GM19239 (cell line): ENCODE data around the gene ABO.
A peak's percentile ranks its signal among the peaks of the same experiment; 100 is the strongest.
"Not testable (repeated sequence)": the region's sequence is repeated elsewhere in the genome, so short reads cannot be mapped to it uniquely, and the experiment has no call there.

Experiments
- DNase-seq: peaks from one replicate; pipeline ENCODE4 v3.0.0; 2011; ENCODE audit warnings: low spot score; ENCODE audit not compliant: insufficient read length
- FAIRE-seq: peaks from 2 replicates; lab custom pipeline; 2011; peaks lifted over from hg19 to GRCh38; lab: Jason Lieb, UNC

ABO gene

DNA sequence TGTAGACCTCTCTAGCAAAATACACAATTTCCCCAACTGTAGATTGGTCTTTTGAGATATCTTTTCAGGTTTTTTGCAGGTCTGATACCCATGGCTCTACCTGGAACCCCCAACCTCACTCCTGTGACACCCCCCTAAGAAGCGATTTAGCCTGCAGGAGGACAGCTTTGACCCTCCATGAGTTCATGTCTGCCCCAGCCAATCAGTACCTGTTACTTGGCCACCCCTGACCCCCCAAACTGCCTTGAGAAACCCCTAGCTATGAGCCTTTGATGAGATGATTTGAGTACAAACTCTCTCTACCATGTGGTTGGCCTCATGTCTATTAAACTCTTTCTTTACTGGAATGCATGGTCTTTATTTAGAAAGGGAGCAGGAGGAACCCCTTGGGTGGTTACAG lies 25.7 kb downstream of the ABO start:
- DNase-seq (no peak), FAIRE-seq (no peak)

DNA sequence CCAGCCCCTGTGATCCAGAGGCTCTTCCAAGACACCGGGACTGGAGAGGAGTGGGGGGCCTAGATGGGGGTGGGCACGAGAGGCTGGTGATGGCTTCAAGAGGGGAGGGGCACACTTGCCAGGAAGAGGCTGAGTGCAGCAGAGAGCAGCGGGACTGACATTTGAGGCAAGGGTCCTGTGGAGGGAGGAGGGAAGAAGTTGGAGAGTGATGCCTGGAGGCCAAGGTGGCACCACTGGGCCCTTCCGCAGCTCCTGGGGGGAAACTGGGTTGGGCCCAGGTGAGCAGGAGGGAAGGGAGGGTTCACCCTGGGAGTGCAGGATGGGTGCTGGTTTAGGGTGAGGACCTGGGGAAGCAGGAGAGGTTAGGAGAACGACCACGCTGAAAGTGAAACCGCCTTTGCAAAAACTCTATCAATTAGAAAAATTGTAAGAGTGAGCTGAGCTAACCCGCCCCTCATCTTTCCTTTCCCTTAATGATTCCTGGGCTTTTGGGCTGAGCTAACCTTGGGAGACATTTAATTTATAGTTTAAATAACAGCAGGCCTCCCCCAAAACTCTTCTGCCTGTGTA lies 26.2 kb downstream of the ABO start:
- DNase-seq = no peak
- no peak for FAIRE-seq

DNA sequence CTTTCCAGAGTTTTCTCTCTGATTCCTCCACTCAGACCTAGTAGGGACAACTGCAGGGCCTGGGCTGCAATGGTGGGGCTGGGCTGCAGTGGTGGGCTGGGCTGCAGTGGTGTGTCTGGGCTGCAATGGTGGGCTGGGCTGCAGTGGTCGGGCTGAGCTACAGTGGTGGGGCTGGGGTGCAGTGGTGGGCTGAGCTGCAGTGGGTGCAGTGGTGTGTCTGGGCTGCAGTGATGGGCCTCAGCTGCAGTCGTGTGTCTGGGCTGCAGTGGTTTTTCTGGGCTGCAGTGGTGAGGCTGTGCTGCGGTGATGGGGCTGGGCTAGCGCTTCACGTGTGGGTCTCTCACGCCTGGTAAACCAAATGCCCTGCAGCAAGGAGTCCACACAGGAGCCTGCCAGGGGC lies 27.4 kb downstream of the ABO start:
- no peak for FAIRE-seq
- DNase-seq = no peak

DNA sequence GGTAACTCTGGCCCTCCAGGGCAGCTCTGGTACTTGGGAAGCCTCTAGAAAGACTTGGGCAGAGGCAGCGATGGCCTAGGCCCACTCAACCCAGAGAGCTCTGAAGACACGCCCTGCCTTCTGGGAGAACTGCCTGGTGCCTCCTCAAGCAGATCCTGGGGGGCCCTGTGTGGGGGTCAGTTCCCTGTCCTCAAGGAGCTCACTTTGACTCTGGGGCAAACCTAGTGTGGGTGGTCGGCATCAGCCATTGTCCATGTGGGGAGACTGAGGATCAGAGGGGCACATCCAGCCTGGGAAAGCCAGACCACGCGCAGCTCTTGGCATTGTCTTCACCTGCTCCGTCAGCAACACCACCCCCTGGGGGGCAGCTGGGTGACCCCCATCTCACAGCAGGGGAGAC lies 28.0 kb downstream of the ABO start:
- no peak for FAIRE-seq
- no peak for DNase-seq

DNA sequence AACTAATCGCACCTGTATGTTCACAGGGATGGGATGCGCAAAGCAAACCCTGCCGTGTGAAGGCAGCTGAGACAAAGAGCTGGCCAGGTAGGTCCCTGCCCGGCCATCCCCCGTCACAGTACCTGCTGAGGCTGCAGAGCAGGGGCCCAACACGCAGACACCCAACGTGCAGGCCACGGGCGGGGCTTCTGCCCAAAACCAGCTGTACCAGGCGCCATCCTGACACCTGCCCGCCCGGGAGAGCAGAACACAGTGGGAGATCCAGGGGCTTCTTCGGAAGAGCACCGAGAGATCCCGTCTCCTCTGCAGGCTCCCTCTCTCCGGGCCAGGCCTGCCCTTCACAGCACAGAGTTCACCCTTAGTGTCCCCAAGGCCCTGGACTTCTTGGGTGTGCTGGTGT lies 28.4 kb downstream of the ABO start:
- DNase-seq = no peak
- no peak for FAIRE-seq

DNA sequence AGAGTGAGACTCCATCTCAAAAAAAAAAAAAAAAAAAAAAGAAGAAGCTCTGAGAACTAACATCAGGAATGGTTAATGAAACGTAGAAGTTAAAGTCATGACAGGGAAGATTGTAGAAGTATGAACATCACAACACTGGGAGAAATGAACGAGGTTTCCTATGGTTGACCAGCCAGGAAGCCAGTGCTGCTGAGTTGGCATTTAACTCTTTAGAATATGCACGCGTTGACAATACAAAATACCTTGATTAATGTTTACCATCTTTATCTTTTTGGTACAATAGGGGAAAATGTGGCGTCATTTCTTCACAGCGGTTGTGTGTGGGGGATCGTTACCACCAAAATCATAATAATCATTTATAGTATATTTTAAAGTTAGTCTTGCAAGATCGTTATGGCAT lies 32.0 kb downstream of the ABO start:
- DNase-seq (no peak), FAIRE-seq (no peak)

DNA sequence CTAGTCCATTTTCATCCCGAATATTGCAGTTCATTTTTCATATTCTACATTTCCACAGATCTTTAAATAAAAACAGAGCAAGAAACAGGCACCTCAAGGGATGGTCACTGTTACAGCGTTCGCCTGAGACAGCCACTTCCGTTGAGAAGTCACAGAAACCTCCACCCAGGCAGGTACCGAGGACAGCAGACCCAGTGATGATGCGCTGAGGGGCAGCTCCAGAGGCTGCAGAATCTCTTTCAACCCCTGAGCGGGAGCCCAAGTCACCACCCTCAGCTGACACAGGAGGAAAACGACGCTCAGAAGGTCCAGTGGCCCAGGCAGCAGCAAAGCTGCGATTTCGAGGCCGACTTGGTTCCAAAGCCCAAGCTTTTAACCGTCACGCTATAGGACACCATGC lies 32.8 kb downstream of the ABO start:
- DNase-seq (no peak), FAIRE-seq (no peak)

DNA sequence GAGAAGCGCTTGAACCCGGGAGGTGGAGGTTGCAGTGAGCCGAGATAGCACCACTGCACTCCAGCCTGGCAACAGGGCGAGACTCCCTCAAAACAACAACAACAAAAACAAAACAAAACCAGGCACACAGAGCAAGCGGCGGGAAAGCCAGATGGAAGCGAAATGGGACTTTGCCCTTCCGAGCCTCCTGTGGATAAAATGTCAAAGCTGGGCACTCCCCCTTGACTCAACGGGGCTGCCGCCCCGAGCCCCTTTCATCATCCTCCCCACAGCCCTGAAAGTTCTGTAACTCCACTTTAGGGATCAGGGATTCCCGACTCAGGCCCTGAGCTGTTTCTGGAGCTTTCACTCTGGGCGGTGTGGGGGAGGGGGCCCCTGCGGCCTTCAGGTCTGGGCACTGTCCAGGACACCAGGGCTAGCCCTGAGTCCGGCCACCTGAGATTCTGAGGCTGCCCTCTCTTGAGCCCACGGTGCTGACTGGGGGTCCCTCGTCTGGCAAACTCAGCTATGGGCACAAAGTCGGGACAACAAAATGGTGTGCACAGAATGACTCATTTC lies 35.4 kb downstream of the ABO start:
- FAIRE-seq (no peak), DNase-seq (no peak)

DNA sequence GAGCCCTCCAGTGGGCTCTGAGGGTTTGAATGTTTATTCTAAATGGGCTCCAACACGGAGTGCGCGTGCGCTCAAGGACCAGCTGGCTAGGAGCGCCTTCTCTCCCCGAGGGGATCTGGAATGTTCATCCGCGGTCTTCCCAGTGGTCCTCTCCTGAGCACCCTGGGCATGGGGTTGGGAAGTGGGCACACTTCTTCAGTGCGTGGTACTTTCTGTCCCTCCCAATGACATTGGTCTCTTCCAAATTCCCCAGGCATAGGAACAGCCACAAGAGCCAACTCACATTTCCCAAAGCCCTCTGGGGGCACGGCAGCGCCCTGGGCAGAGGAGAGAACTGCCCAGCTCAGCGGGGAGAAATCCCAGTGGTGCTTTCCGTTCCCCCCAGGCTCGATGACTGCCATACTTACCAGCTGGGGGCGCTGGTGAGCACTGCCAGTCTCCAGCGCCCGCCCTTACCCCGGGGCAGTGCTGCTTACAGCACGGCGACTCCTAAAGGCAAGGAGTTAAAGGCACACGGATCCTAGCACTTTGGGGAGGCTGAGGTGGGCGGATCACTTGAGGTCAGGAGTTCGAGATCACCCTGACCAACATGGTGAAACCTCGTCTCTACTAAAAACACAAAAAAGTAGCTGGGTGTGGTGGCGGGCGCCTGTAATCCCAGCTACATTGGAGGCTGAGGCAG lies 36.0 kb downstream of the ABO start:
- peak; percentile 75 for DNase-seq
- no peak for FAIRE-seq

DNA sequence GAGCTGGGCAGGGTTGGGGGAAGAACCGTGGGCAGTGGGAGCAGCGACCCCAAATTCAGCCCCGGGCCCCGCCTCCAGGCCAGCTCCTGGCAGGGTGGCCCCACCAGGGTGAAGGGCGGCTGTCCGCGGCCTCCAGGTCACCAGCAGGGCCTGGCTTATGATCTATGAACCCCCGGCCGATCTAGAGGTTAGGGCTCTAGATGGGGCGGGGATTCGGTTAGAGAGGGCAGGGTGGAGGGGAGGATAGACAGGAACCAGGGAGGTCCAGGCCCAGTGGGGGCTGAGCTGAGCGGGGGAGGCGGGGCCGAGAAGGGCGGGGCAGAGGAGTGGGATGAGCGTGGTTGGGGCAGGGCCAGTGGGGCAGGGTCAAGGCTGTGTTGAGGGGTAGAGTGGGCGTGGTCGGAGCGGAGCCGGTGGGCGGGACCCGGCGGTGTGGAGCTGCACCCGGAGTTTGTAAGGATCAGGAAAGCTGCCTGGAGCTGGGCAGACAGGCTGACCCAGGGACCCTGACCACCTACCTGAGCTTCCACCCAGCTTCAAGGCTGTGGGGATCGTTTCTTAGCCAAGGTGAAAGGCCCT lies 36.6 kb downstream of the ABO start:
- FAIRE-seq (no peak), DNase-seq (no peak)

DNA sequence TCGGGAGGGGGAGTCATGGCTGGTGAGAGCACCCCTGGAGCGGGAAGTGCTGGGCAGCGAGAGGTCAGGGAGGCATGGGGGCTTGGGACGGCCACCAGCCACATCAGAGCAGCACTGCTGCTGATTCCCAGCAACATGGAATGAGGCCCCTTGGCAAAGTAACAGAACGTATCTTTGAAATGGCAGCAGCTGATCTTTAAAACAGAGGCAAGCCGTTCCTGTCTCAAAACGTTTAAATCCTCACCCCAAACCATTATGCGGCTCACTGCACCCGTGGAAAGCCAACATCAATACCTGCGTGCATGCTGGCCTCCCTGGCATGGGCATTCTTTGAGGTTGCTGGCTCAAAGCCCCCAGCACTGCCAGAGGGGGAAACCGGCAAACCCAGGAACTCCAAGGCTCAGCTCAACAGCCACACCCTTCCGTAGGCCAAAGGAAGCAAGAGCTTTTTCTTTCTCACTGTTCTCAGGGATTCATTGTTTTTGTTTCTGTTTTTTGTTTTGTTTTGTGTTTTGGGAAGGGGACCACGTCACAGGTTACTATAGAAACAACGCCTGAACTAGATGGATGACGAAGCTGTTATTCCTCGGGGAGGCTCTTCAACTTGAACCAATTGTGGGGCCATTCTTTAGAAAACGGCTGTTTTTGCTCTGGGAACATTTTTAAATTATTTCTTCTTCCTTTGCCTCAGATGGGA lies 37.8 kb downstream of the ABO start:
- DNase-seq (no peak), FAIRE-seq (no peak)

DNA sequence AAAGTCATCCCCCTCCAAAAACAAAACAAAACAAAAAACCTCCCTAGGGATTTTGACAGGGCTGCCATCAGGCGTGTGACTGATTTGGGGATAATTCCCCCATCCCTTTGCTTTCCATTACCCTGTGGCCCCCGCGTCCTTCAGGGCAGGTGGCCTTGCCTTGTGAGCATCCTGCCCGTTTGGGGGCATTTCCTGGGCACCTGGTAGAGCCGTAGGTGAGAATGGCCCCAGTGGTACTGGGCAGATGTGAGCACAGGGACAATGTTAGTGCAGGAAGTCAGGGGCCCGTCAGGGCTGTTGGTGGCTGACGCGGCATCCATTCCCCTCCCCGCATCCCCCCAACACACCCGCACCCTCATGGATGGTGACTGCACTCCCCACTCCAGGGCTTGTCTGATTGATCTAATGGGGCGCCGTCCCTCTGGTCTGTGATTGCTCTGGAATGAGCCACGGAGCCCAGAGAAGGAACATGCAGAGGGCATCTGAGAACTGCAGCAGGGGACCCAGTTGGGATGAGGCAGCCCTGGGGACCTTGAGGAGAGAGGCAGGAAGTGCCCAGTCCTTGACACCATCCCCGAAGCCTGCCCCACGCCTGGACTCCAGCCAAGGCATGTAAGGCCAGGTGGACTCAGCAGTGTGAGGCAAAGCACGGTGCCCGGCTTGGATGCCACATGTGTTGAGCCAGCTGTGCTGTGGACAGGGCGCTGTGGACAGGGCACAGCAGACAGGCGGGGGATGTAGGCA lies 38.5 kb downstream of the ABO start:
- FAIRE-seq, DNase-seq: not testable (repeated sequence)

DNA sequence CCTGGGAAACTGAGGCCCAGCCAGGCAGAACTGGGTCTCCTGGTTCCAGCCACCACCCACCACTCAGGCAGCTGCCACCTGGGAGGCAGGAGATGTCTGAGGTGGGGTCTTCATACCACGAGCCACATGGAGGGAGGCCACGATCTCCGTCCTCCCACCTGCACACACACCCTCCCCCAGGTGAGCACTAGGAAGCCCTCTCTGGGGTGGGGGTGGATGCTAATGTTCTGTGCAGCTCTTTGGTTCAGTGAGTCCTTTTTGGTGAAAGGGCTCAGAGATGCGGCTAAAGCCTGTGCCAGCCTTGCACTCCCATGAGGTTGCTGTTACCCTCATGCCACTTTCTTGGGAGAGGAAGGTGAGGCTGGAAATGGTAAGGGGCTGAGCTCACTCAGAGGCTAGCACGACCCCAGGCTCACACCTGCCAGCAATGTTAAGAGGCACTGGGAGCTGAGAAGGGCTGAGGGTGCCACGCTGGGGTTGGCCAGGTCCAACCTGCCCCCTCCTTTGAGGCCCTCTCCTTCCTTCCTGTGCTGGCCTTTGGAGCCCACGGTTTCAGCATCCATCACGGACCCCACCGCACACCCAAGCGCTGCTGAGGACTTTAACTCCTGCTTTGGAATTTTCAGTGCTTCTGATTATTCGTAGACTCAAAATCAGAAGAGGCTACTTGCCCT lies 39.3 kb downstream of the ABO start:
- DNase-seq = no peak
- no peak for FAIRE-seq

DNA sequence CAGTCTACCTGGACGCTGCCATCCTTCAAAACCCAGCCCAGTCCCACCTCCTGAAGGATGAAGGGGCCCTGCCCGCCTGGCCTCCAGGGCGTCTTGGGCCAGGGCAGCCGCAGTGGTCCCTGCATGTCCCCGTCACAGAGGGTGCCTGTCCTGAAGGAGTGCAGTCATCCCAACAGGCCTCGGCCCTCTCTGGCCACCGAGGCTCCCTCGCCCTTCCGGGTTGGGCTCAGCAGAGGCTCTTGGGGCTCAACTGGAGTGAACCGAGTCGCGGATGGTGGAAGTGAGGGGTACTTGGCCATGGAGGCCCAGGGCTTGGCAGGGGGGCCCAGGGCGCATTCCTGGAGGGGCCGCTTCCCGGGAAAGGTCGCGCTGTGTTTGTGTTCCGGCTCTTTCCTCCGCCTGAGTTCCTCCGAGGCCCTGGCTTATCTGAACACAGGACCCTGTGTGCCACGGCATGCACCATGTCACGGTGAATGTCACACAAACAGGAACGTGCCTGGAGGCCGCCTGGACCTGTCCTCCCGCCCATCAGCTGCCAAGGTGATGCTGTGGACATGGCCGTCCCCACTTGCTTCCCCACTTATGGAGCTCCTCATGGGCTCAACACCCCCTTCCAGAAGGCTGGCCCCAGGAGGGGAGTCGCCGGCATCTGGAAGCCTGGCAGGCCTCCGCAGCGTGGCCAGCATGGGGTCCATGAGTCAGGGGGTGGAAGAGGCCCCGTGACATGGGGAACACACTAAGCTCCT lies 40.3 kb downstream of the ABO start:
- DNase-seq (no peak), FAIRE-seq (no peak)

DNA sequence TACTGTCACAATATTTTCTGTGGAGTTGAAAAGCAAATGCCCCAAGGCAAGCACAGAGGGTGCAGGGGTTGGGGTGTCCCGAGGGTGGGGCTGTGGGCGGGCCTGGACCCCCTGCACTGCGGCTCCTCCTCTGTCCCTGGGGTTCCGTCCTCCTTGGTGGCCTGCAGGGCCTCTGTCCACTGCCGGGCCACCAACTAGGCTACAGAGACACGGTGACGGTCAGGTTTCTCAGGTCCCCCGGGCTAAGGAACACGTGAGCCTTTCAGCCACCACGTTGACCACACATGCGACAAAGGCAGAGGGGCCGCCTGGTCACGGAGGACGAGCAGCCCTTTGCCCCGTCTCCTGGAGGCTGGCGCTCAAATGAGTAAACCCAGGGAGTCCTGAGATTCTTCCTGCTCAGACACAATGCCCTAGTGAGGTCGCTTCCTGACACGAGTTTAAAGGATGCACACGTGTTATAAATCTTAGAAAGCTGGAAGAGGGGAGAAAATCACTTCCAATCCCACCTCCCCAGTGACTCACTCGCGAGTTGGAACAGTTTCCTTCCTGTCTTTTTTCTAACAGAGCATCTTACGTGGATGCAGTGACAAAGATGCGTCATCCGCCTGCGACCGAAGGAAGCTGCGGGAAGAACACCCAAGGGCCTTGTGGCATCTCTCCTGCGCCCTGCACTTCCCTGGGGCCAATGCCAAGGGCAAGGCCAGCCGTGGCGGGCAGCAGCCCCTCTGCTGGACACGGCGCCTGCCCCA lies 41.1 kb downstream of the ABO start:
- no peak for DNase-seq
- FAIRE-seq = no peak

DNA sequence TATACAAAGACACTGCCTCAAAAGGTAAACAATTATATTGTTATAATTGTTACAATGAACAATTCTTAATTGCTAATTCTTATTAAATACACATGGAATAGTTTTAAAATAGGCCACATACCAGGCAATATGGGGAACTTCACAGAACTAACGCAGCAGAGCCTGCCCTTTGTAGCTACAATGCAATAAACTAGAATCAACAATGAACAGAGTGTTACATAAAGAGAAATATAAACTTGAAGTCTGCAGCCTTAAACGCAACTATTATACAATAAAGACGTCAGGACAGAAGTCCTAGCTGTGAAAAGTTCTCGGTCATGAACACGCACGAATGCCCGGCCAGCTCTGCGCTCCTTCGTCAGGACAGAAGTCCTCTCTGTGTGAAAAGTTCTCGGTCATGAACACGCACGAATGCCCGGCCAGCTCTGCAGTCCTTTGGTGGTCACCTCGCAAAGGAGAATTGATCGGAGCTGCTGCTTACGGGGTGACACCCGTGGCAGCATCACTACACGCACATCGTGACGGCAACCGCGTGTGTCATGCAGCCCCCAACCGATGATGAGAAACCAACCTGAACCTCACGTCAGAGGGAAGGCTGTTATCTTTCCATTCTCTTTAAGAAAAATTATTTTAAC lies 43.0 kb downstream of the ABO start:
- DNase-seq, FAIRE-seq: not testable (repeated sequence)

DNA sequence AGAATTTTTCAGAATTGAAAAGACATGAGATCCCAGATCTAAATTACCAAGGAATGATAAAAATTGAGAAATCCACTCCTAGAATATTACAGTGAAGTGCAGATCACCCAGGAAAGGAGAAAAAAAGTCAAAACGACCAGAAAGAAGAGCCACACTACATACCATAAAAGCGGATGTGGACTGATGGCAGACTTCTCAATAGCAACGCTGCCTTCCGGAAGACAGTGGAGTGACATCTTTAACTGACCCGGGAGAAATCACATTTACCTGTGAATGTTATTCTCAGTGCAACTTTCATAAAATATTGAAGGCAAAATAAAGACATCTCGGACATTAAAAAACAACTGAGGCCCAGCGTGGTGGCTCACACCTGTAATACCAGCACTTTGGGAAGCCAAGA lies 44.5 kb downstream of the ABO start:
- not testable (repeated sequence) for FAIRE-seq

DNA sequence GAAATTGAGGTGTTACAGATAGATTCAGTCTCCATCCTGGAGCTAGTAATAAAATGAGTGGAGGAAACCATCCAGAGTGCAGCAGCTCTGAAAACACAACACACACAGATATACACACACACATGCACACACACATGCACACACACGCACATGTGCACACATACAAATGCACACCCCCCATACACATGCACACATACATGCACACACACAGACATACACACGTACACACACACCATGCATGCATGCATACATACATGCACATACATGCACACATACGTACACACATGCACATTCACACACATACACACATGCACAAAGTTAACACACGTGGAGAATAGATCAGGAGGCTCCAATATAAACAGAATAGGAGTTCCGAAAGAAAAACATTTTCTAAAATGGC lies 44.9 kb downstream of the ABO start:
- DNase-seq (no peak), FAIRE-seq (no peak)

More for the DNA sequence above, 44.5 kb downstream of the ABO start:
- not testable (repeated sequence) for DNase-seq
